ENCODE data around the gene DNAH9.

DNAH9 gene

GRCh38 chr17:11598274-11599221 is at the start of gene DNAH9:
Gene DNAH9 (plus strand): TSS chr17:11598470. CDS start chr17:11598499, 29 bp downstream.
- no peak for DNase-seq (ENCODE audit: low read depth in 3 of 3)

- no peak for DNase-seq (ENCODE audit: low read depth in 3 of 3)
Measured at GRCh38 chr17:11550431-11550830, 47.8 kb upstream of the DNAH9 start.

GRCh38 chr17:11551442-11551841 is 46.8 kb upstream of the DNAH9 start:
- DNase-seq (ENCODE audit: low read depth in 3 of 3) = no peak

GRCh38 chr17:11553135-11553534 is 45.1 kb upstream of the DNAH9 start:
- DNase-seq (ENCODE audit: low read depth in 3 of 3) = no peak

- DNase-seq (ENCODE audit: low read depth in 3 of 3) = no peak
Measured at GRCh38 chr17:11554042-11554441, 44.2 kb upstream of the DNAH9 start.

GRCh38 chr17:11554542-11554941 is 43.7 kb upstream of the DNAH9 start:
- DNase-seq (ENCODE audit: low read depth in 3 of 3) = no peak

GRCh38 chr17:11555530-11555929 is 42.7 kb upstream of the DNAH9 start:
- DNase-seq (ENCODE audit: low read depth in 3 of 3) = no peak

- no peak for DNase-seq (ENCODE audit: low read depth in 3 of 3)
Measured at GRCh38 chr17:11557727-11558452, 40.4 kb upstream of the DNAH9 start.

GRCh38 chr17:11558681-11559234 is 39.5 kb upstream of the DNAH9 start:
- DNase-seq (ENCODE audit: low read depth in 3 of 3) = no peak

GRCh38 chr17:11559601-11560000 is 38.7 kb upstream of the DNAH9 start:
- no peak for DNase-seq (ENCODE audit: low read depth in 3 of 3)

- DNase-seq (ENCODE audit: low read depth in 3 of 3) = no peak
Measured at GRCh38 chr17:11561281-11561680, 37.0 kb upstream of the DNAH9 start.

- no peak for DNase-seq (ENCODE audit: low read depth in 3 of 3)
Measured at GRCh38 chr17:11561702-11562101, 36.6 kb upstream of the DNAH9 start.

- DNase-seq (ENCODE audit: low read depth in 3 of 3) = no peak
Measured at GRCh38 chr17:11564589-11565380, 33.5 kb upstream of the DNAH9 start.

GRCh38 chr17:11565591-11565990 is 32.7 kb upstream of the DNAH9 start:
- DNase-seq (ENCODE audit: low read depth in 3 of 3) = no peak

GRCh38 chr17:11578998-11579397 is 19.3 kb upstream of the DNAH9 start:
- no peak for DNase-seq (ENCODE audit: low read depth in 3 of 3)

GRCh38 chr17:11580677-11581076 is 17.6 kb upstream of the DNAH9 start:
- no peak for DNase-seq (ENCODE audit: low read depth in 3 of 3)

- no peak for DNase-seq (ENCODE audit: low read depth in 3 of 3)
Measured at GRCh38 chr17:11582217-11582616, 16.1 kb upstream of the DNAH9 start.

GRCh38 chr17:11583306-11583992 is 14.8 kb upstream of the DNAH9 start:
- no peak for DNase-seq (ENCODE audit: low read depth in 3 of 3)

GRCh38 chr17:11589716-11590115 is 8.6 kb upstream of the DNAH9 start:
- DNase-seq (ENCODE audit: low read depth in 3 of 3) = no peak

- DNase-seq (ENCODE audit: low read depth in 3 of 3) = no peak
Measured at GRCh38 chr17:11601661-11602060, 3.4 kb downstream of the DNAH9 start.

- no peak for DNase-seq (ENCODE audit: low read depth in 3 of 3)
Measured at GRCh38 chr17:11608396-11608795, 10.1 kb downstream of the DNAH9 start.

Data from stimulated activated CD4-positive, alpha-beta T cell treated with anti-CD3 and anti-CD28 coated beads, TNF-alpha, amount 100 ng/mL, for 4 hours (primary cell).